HCT116 (cell line): ENCODE data around the gene OSBPL8. TPM values are rescaled to one million over a fixed set of nuclear protein-coding genes. Genes with fewer than 3 reads are reported as not detected.

Source experiments
- ATAC-seq: fragments of 200-7000 bp; cut with Tn5 transposase; 2 replicates; pipeline ENCODE4 v1.9.1; 2020; ENCODE audit warnings: mild to moderate bottlenecking, moderate library complexity
- BruUV-seq: library from RNA; stranded (reverse); fragments of 400-500 nt; replicated peaks from 2 replicates; lab custom pipeline; 2021; lab: Mats Ljungman, UMichigan
- CTCF ChIA-PET: fragments of 300-600 bp; sonication (Branson Sonifier 250); formaldehyde crosslinking; loops from one replicate; lab custom pipeline; 2021; ENCODE audit warnings: antibody characterized with exemption; lab: Charles Lee
- POLR2A ChIA-PET: fragments of 300-600, 350-600 bp; sonication (Branson Sonifier 250); formaldehyde crosslinking; loops from one replicate; lab custom pipeline; 2021; ENCODE audit warnings: antibody characterized with exemption; lab: Charles Lee
- RAD21 ChIA-PET, 2 experiments: fragments of 300-600 bp; sonication (Branson Sonifier 250); formaldehyde crosslinking; loops; one replicate each; lab custom pipeline; 2023; ENCODE audit warnings: low total read pairs in 2 of 2; ENCODE audit not compliant: uncharacterized antibody in 2 of 2, unreplicated experiment in 2 of 2, low non-redundant PET in 1 of 2; lab: Charles Lee
- DNase-seq: peaks from one replicate; pipeline ENCODE4 v3.0.0-alpha.2; 2010; ENCODE audit warnings: low read depth, low spot score
- H2AFZ ChIP-seq: fragments of 200-600 bp; shearing (Covaris generic), sonication (generic); 2 replicates; pipeline ENCODE4 v1.6.1; 2017; ENCODE audit warnings: low read depth, mixed run types, mixed read lengths, antibody characterized with exemption, low read length; ENCODE audit not compliant: poor library complexity, severe bottlenecking
- H3K27ac ChIP-seq: 2 replicates; pipeline ENCODE4 v1.5.1; 2012; ENCODE audit warnings: low read depth, low read length
- H3K27me3 ChIP-seq: fragments of 200-600 bp; sonication (generic); 2 replicates; pipeline ENCODE4 v1.6.1; 2016; ENCODE audit warnings: mixed run types, low read length, mixed read lengths; ENCODE audit not compliant: insufficient read depth
- H3K36me3 ChIP-seq, 2 experiments: fragments of 200-500 bp in 1 of 2; fragments of 200-600 bp in 1 of 2; sonication (Bioruptor generic) in 1 of 2; sonication (generic) in 1 of 2; 2 replicates each; pipeline versions ENCODE4 v1.5.1 to v1.6.1; 2014 to 2016; ENCODE audit warnings: low read length in 2 of 2, inconsistent platforms in 1 of 2, mixed read lengths in 1 of 2, mixed run types in 1 of 2; ENCODE audit not compliant: insufficient read depth in 2 of 2, control insufficient read depth in 1 of 2
- H3K4me1 ChIP-seq, 2 experiments: fragments of 200-600 bp in 1 of 2; sonication (generic) in 1 of 2; 2 replicates each; pipeline versions ENCODE4 v1.5.1 to v1.6.1; 2012 to 2017; ENCODE audit warnings: low read length in 2 of 2, inconsistent platforms in 1 of 2, mild to moderate bottlenecking in 1 of 2, mixed read lengths in 1 of 2, mixed run types in 1 of 2, moderate library complexity in 1 of 2; ENCODE audit not compliant: insufficient read depth in 2 of 2, control insufficient read depth in 1 of 2
- H3K4me2 ChIP-seq: fragments of 200-600 bp; sonication (generic); 2 replicates; pipeline ENCODE4 v1.6.1; 2017; ENCODE audit warnings: mixed run types, low read length, mixed read lengths
- H3K4me3 ChIP-seq, 2 experiments: fragments of 200-600 bp in 1 of 2; sonication (generic) in 1 of 2; replicated peaks in 1 of 2; 2 replicates each; pipeline ENCODE4 v1.5.1; 2011 to 2016; ENCODE audit warnings: low read length in 2 of 2, control low read depth in 1 of 2, low read depth in 1 of 2, mild to moderate bottlenecking in 1 of 2, mixed read lengths in 1 of 2, mixed run types in 1 of 2
- H3K79me2 ChIP-seq: fragments of 200-600 bp; sonication (generic); 2 replicates; pipeline ENCODE4 v1.6.1; 2017; ENCODE audit warnings: mild to moderate bottlenecking, mixed run types, low read length, moderate library complexity, mixed read lengths; ENCODE audit not compliant: insufficient read depth
- H3K9ac ChIP-seq: fragments of 200-600 bp; sonication (generic); 2 replicates; pipeline ENCODE4 v1.6.1; 2016; ENCODE audit warnings: low read length, mixed read lengths
- H3K9me2 ChIP-seq: fragments of 200-600 bp; sonication (generic), shearing (Covaris generic); 2 replicates; pipeline ENCODE4 v1.6.1; 2017; ENCODE audit warnings: mixed run types, mild to moderate bottlenecking, moderate library complexity; ENCODE audit not compliant: insufficient read depth
- H3K9me3 ChIP-seq, 2 experiments: fragments of 200-500 bp in 1 of 2; fragments of 200-600 bp in 1 of 2; sonication (Bioruptor generic) in 1 of 2; sonication (generic) in 1 of 2; 2 replicates each; pipeline ENCODE4 v1.6.1; 2014 to 2017; ENCODE audit warnings: low read length in 2 of 2, mixed read lengths in 2 of 2, inconsistent platforms in 1 of 2, low read depth in 1 of 2, mild to moderate bottlenecking in 1 of 2, mixed run types in 1 of 2, moderate library complexity in 1 of 2; ENCODE audit not compliant: control insufficient read depth in 1 of 2, insufficient read depth in 1 of 2
- H4K20me1 ChIP-seq: fragments of 200-600 bp; sonication (generic), shearing (Covaris generic); 2 replicates; pipeline ENCODE4 v1.6.1; 2017; ENCODE audit warnings: mixed run types, mild to moderate bottlenecking, moderate library complexity; ENCODE audit not compliant: insufficient read depth
- CBX3 ChIP-seq: IDR thresholded peaks from 2 replicates; pipeline ENCODE4 v1.6.1; 2012; ENCODE audit warnings: low read depth
- CEBPB ChIP-seq: IDR thresholded peaks from 2 replicates; pipeline ENCODE4 v1.6.1; 2012; ENCODE audit warnings: low read depth
- EGR1 ChIP-seq: IDR thresholded peaks from 2 replicates; pipeline ENCODE4 v1.6.1; 2012; ENCODE audit warnings: low read depth
- ELF1 ChIP-seq: IDR thresholded peaks from 2 replicates; pipeline ENCODE4 v1.6.1; 2012; ENCODE audit warnings: low read depth, borderline replicate concordance
- EZH2 ChIP-seq: fragments of 200-600 bp; sonication (generic); IDR thresholded peaks from 2 replicates; pipeline ENCODE4 v1.6.1; 2017; ENCODE audit warnings: antibody characterized with exemption, mixed run types
- EZH2phosphoT487 ChIP-seq: fragments of 200-600 bp; IDR thresholded peaks from 2 replicates; pipeline ENCODE4 v1.6.1; 2018; ENCODE audit warnings: antibody characterized with exemption, borderline replicate concordance
- JUND ChIP-seq: IDR thresholded peaks from 2 replicates; pipeline ENCODE4 v1.6.1; 2012
- POLR2A ChIP-seq: IDR thresholded peaks from 2 replicates; pipeline ENCODE4 v1.7.0; 2011; ENCODE audit warnings: borderline replicate concordance; ENCODE audit not compliant: insufficient read depth, insufficient read length; ENCODE audit errors: extremely low read depth
- POLR2AphosphoS5 ChIP-seq: IDR thresholded peaks from 2 replicates; pipeline ENCODE4 v1.6.1; 2011; ENCODE audit warnings: mild to moderate bottlenecking, low read depth, low read length, moderate library complexity
- RAD21 ChIP-seq: IDR thresholded peaks from 2 replicates; pipeline ENCODE4 v1.6.1; 2012; ENCODE audit warnings: low read depth, mild to moderate bottlenecking
- SIN3A ChIP-seq: IDR thresholded peaks from 2 replicates; pipeline ENCODE4 v1.6.1; 2012; ENCODE audit warnings: low read depth
- SRF ChIP-seq: IDR thresholded peaks from 2 replicates; pipeline ENCODE4 v1.6.1; 2012; ENCODE audit warnings: low read depth
- ZNF274 ChIP-seq: fragments of 200-500 bp; sonication (Bioruptor generic); IDR thresholded peaks from 2 replicates; pipeline ENCODE4 v1.6.1; 2014; ENCODE audit warnings: mild to moderate bottlenecking, low read depth, low read length, inconsistent platforms
- intact Hi-C: fragments of 100-400 bp; cut with micrococcal nuclease; formaldehyde crosslinking; loops from 2 replicates; pipeline ENCODE4 v1.10.0; 2022
- total RNA-seq: library from RNA; stranded (reverse); gene quantifications from one replicate; pipeline ENCODE4 v1.2.1, GENCODE V29; 2021; ENCODE audit not compliant: unreplicated experiment
- TF ChIP-seq, protein P1 (sequence below): IDR thresholded peaks from 2 replicates; pipeline ENCODE4 v1.6.1; 2012
- TF ChIP-seq, protein P2 (sequence below): IDR thresholded peaks from 2 replicates; pipeline ENCODE4 v1.6.1; 2011; ENCODE audit warnings: mild to moderate bottlenecking, low read length, moderate library complexity; ENCODE audit not compliant: insufficient replicate concordance; ENCODE audit errors: extremely low read depth
- TF ChIP-seq, protein P3 (sequence below), 3 experiments: fragments of 200-600 bp in 1 of 3; sonication (generic) in 1 of 3; IDR thresholded peaks in 2 of 3; conservative IDR thresholded peaks in 1 of 3; 2 replicates each; pipeline ENCODE4 v1.5.1; 2012 to 2017; ENCODE audit warnings: low read depth in 2 of 3, low read length in 2 of 3, antibody characterized with exemption in 1 of 3, borderline replicate concordance in 1 of 3, control low read depth in 1 of 3, mild to moderate bottlenecking in 1 of 3, mixed read lengths in 1 of 3, mixed run types in 1 of 3, moderate library complexity in 1 of 3; ENCODE audit not compliant: insufficient read depth in 1 of 3
- TF ChIP-seq, protein P4 (sequence below): IDR thresholded peaks from 2 replicates; pipeline ENCODE4 v1.6.1; 2012; ENCODE audit warnings: low read depth
- TF ChIP-seq, protein P5 (sequence below): IDR thresholded peaks from 2 replicates; pipeline ENCODE4 v1.6.1; 2012

OSBPL8 gene
- total RNA-seq, 1 experiment from 2014 or later, result 115 TPM

DNA sequence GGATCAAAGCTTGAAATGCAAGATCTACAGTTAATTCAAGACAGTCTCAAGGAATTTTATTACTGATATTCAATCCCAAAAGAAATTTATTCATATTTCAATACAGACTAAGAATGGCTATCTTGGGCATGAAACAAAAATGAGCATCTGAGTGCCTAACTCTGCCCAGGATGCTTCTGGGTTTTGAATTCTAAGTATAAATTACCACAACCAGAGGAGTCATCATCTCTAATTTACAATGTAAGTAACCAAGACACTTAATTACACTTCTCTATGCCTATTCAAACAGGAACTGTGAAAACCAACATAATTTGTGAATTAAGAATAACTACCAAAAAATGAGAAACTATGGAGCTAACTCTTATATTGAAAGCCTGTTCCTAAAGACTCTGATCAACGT lies 14.1 kb downstream of the OSBPL8 start:
- Histone ChIP-seq H3K4me2 (no peak overlapping the region), H3K4me1 (no peaks in the 10 kb centered on the region), H2AFZ (no peak overlapping the region), H4K20me1 (peaks cover 15% of the 10 kb centered on the region; the same call in 1 of the 2 replicates), H3K79me2 (peaks cover 90% of the 10 kb centered on the region)
- ATAC-seq, result no peak
- BruUV-seq, result no TSS peak
- POLR2A ChIA-PET, result no interaction called here
- DNase-seq, result no peak
- TF ChIP-seq, protein P1, sequence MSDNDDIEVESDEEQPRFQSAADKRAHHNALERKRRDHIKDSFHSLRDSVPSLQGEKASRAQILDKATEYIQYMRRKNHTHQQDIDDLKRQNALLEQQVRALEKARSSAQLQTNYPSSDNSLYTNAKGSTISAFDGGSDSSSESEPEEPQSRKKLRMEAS, result no peak
- no peak for TF ChIP-seq EGR1
- TF ChIP-seq ZNF274, result no peak
- TF ChIP-seq, protein P2, sequence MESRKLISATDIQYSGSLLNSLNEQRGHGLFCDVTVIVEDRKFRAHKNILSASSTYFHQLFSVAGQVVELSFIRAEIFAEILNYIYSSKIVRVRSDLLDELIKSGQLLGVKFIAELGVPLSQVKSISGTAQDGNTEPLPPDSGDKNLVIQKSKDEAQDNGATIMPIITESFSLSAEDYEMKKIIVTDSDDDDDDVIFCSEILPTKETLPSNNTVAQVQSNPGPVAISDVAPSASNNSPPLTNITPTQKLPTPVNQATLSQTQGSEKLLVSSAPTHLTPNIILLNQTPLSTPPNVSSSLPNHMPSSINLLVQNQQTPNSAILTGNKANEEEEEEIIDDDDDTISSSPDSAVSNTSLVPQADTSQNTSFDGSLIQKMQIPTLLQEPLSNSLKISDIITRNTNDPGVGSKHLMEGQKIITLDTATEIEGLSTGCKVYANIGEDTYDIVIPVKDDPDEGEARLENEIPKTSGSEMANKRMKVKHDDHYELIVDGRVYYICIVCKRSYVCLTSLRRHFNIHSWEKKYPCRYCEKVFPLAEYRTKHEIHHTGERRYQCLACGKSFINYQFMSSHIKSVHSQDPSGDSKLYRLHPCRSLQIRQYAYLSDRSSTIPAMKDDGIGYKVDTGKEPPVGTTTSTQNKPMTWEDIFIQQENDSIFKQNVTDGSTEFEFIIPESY, result no peak
- no peak for TF ChIP-seq CEBPB
- TF ChIP-seq POLR2A, result no peak
- TF ChIP-seq CBX3, result no peak
- TF ChIP-seq RAD21, result no peak
- no peak for TF ChIP-seq ELF1
- TF ChIP-seq, protein P3, sequence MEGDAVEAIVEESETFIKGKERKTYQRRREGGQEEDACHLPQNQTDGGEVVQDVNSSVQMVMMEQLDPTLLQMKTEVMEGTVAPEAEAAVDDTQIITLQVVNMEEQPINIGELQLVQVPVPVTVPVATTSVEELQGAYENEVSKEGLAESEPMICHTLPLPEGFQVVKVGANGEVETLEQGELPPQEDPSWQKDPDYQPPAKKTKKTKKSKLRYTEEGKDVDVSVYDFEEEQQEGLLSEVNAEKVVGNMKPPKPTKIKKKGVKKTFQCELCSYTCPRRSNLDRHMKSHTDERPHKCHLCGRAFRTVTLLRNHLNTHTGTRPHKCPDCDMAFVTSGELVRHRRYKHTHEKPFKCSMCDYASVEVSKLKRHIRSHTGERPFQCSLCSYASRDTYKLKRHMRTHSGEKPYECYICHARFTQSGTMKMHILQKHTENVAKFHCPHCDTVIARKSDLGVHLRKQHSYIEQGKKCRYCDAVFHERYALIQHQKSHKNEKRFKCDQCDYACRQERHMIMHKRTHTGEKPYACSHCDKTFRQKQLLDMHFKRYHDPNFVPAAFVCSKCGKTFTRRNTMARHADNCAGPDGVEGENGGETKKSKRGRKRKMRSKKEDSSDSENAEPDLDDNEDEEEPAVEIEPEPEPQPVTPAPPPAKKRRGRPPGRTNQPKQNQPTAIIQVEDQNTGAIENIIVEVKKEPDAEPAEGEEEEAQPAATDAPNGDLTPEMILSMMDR (IDR thresholded peaks at IDR 0.05 in 2 of 3, conservative IDR thresholded peaks at IDR 0.05 in 1 of 3; ENCODE audit: borderline replicate concordance in 1 of 3, insufficient read depth in 1 of 3, low read depth in 2 of 3, low read length in 2 of 3), result no peak
- no peak for TF ChIP-seq SRF
- no peak for TF ChIP-seq EZH2phosphoT487
- TF ChIP-seq EZH2, result no peak
- TF ChIP-seq, protein P4, sequence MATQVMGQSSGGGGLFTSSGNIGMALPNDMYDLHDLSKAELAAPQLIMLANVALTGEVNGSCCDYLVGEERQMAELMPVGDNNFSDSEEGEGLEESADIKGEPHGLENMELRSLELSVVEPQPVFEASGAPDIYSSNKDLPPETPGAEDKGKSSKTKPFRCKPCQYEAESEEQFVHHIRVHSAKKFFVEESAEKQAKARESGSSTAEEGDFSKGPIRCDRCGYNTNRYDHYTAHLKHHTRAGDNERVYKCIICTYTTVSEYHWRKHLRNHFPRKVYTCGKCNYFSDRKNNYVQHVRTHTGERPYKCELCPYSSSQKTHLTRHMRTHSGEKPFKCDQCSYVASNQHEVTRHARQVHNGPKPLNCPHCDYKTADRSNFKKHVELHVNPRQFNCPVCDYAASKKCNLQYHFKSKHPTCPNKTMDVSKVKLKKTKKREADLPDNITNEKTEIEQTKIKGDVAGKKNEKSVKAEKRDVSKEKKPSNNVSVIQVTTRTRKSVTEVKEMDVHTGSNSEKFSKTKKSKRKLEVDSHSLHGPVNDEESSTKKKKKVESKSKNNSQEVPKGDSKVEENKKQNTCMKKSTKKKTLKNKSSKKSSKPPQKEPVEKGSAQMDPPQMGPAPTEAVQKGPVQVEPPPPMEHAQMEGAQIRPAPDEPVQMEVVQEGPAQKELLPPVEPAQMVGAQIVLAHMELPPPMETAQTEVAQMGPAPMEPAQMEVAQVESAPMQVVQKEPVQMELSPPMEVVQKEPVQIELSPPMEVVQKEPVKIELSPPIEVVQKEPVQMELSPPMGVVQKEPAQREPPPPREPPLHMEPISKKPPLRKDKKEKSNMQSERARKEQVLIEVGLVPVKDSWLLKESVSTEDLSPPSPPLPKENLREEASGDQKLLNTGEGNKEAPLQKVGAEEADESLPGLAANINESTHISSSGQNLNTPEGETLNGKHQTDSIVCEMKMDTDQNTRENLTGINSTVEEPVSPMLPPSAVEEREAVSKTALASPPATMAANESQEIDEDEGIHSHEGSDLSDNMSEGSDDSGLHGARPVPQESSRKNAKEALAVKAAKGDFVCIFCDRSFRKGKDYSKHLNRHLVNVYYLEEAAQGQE, result no peak
- TF ChIP-seq SIN3A, result no peak
- TF ChIP-seq JUND, result no peak
- TF ChIP-seq, protein P5, sequence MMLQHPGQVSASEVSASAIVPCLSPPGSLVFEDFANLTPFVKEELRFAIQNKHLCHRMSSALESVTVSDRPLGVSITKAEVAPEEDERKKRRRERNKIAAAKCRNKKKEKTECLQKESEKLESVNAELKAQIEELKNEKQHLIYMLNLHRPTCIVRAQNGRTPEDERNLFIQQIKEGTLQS, result no peak
- no peak for TF ChIP-seq POLR2AphosphoS5
- TF ChIP-seq, all 23 proteins: peak for 0
- Histone ChIP-seq H3K9me3 (no peaks in the 10 kb centered on the region), H3K36me3 (no peaks in the 10 kb centered on the region), H3K9me2 (no peaks in the 10 kb centered on the region), H3K27ac (no peak overlapping the region), H3K9ac (no peak overlapping the region), H3K27me3 (no peaks in the 10 kb centered on the region), H3K4me3 (no peak overlapping the region)
- intact Hi-C loops, result no loop called here
- ChIA-PET CTCF (no interaction called here), RAD21 (no interaction called here)
